Natural killer cell treated with Interleukin-12 subunit alpha and Interleukin-12 subunit beta and Interleukin-15 and Interleukin-18, amount 100 ng/mL, for 72 hours (primary cell): ENCODE results near the gene PLXDC1. TPM values are rescaled to one million over a fixed set of nuclear protein-coding genes. Genes with fewer than 3 reads are reported as not detected.

ENCODE experiments used
- ATAC-seq, 2 donors: fragments of 150-1000 bp; cut with Tn5 transposase in 1 of 2; sonication (Bioruptor Pico), chemical (Tn5 transposase) in 1 of 2; 2 replicates each; pipeline ENCODE4 v1.10.0; 2021
- DNase-seq: peaks from one replicate; pipeline ENCODE4 v3.0.0; 2022; ENCODE audit warnings: low spot score
- H3K27ac Mint-ChIP-seq, 2 donors: 1 replicate in 1 of 2; 2 replicates in 1 of 2; pipeline ENCODE4 v1.8.0; 2022; ENCODE audit warnings: mixed read lengths in 2 of 2, mild to moderate bottlenecking in 1 of 2, moderate library complexity in 1 of 2
- H3K27me3 Mint-ChIP-seq, 2 donors: 1 replicate in 1 of 2; 2 replicates in 1 of 2; pipeline ENCODE4 v1.8.0; 2022; ENCODE audit warnings: mixed read lengths in 2 of 2
- H3K36me3 Mint-ChIP-seq: one replicate; pipeline ENCODE4 v1.8.0; 2022; ENCODE audit warnings: mixed read lengths
- H3K4me1 Mint-ChIP-seq, 2 donors: 1 replicate in 1 of 2; 2 replicates in 1 of 2; pipeline ENCODE4 v1.8.0; 2022; ENCODE audit warnings: low read depth in 2 of 2, mixed read lengths in 2 of 2, mild to moderate bottlenecking in 1 of 2
- H3K4me3 Mint-ChIP-seq: one replicate; pipeline ENCODE4 v1.8.0; 2022; ENCODE audit warnings: mixed read lengths
- H3K9me3 Mint-ChIP-seq: 2 replicates; pipeline ENCODE4 v1.8.0; 2022; ENCODE audit warnings: mixed read lengths
- total RNA-seq, 2 donors: library from RNA; stranded (reverse); gene quantifications; one replicate each; pipeline ENCODE4 v1.2.3, GENCODE V29; 2022

Gene PLXDC1
- total RNA-seq, 2 donors from 2014 or later, result 0.43 TPM; not detected in 1

DNA sequence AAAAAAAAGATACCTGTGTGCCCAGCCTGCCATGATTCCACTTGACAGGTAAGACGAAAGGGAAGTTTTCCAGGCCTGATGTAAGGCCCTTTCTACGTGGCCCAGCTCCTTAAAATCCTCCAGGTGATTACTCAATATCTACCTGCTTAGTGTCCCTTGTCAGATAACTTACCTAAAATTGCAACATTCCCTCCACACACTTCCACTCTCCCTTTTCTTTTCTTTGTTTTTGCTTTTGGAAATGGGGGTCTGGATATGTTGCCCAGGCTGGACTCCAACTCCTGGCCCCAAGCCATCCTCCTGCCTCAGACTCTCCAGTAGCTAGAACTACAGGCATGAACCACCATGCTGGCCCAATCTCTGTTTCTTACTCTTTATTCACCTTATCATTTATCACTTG lies 7.2 kb upstream of the PLXDC1 start:
- ATAC-seq, result no peak
- Mint-ChIP-seq H3K27me3 (peaks cover 0 to 6% of the 10 kb centered on the region in 2 donors), H3K9me3 (no peaks in the 10 kb centered on the region), H3K4me1 (peaks cover 10 to 11% of the 10 kb centered on the region in 2 donors), H3K36me3 (no peaks in the 10 kb centered on the region), H3K4me3 (no peak overlapping the region), H3K27ac (no peak overlapping the region)
- DNase-seq, result no peak

DNA sequence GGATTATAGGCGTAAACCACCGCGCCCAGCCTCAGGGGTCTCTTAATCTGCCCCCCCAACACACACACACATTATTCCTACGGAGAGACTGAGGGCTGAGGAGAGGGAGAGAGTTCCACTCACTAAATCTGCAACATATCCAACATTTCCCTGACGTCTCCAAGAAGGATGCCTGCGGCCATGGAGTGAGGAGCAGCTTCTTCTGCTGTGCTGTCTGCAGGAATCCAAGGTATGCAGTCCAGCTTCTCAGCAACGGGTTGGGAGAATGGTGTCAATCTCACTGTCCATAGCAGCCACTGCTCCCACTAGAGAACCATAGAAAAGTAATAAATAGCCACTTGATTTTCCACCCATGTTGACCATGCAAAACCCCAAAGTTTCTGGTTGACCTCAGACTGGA lies 5.1 kb upstream of the PLXDC1 start:
- Mint-ChIP-seq H3K9me3 (no peaks in the 10 kb centered on the region), H3K4me3 (no peak overlapping the region), H3K36me3 (no peaks in the 10 kb centered on the region), H3K27ac (no peak overlapping the region), H3K27me3 (peaks cover 0 to 6% of the 10 kb centered on the region in 2 donors), H3K4me1 (peaks cover 22 to 29% of the 10 kb centered on the region in 2 donors)
- ATAC-seq (no peak), DNase-seq (no peak)

DNA sequence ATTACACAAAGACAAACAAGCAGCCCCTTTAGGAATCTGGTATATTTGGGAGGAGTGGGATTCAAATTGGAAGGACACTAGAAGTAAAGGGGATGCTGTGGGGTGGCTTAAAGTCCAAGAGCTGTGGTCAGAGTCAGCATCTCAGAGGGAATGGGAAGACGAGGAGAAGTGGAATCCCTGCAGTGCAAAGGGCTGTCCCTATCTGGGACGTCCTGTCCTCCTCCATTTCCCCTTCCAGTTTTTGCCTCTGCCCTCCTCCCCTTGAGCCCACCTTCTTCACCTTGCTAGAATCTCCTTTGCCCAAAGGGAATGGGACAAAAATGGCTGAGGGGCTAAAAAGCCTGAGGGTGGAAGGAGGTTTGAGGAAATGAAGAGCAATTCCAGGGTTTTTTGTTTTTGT lies 4.2 kb upstream of the PLXDC1 start:
- Mint-ChIP-seq H3K27me3 (peaks cover 0 to 6% of the 10 kb centered on the region in 2 donors), H3K4me3 (no peak overlapping the region), H3K9me3 (no peaks in the 10 kb centered on the region), H3K4me1 (peaks cover 22 to 29% of the 10 kb centered on the region in 2 donors), H3K36me3 (no peaks in the 10 kb centered on the region), H3K27ac (no peak overlapping the region)
- ATAC-seq (no peak), DNase-seq (no peak)

DNA sequence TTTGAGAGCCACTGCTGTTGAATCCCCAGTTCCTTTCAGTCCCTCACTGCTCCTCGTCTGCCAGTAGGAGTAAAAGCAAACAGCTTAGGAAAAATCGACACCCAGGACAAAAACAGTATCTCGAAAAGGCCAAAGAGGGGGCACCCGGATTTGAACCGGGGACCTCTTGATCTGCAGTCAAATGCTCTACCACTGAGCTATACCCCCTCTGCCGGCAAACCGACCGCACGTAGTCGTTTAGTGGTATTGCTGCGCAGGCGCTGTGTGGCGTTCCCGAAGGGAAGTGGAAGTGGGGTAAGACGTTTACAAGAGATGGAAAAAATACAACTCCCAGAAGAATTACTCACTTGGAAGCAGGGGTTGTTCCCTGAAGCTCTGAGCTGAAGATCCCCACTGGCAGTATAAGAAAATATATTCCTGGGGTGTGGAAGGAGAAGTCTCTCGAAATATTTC lies 2.2 kb upstream of the PLXDC1 start:
- H3K4me1 Mint-ChIP-seq, result peaks cover 22 to 38% of the 10 kb centered on the region in 2 donors
- peaks cover 0 to 20% of the 10 kb centered on the region in 2 donors for H3K27me3 Mint-ChIP-seq
- no peaks in the 10 kb centered on the region for H3K9me3 Mint-ChIP-seq
- ATAC-seq (peak; percentile 76 to 83), DNase-seq (peak; percentile 94)
- no peaks in the 10 kb centered on the region for H3K36me3 Mint-ChIP-seq
- peak overlapping the region; percentile 96 for H3K4me3 Mint-ChIP-seq
- H3K27ac Mint-ChIP-seq, result peak overlapping the region; percentile 99 to 100

DNA sequence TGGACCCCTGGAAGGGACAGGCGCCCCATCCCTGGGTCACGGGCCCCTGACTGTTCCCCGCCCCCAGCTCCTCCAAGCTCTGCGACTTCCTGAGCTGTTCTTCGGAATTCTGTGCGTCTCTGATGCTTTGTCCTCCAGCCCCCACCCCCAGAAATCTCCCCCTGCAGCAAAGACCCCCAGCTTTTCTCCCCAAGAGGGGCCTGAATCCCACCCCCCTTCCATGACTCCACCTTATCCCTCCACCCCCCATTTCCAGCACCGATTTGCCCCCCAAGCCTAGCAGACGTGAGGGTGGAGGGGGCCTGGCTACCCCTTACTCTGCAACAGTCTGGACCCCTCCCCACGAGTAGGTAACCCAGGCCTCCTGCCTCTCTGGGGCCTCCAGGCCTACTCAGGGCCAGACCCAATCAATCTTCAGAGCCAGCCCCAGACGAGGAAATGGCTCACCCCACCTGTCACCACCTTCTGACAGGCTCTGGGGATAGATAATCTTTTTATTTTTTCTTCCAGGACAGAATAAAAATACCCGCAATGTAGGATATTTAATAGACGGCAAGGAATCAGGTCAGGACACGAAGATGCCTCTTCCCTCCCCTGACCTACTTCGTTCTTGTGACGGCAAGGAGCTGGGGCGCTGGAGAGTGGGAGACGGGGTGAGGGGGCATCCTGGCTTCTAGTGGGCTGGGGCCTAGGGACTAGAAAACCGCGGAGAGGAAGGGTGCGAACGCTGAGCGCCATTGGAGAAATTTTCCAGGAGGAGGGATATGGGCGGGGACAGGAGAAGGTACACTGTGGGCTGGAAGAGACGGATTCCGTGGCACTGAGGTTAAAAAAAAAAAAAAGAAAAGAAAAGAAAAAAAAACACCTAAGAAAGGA lies 744 bp upstream of the PLXDC1 start:
- no peaks in the 10 kb centered on the region for H3K9me3 Mint-ChIP-seq
- no peaks in the 10 kb centered on the region for H3K36me3 Mint-ChIP-seq
- peaks cover 22 to 38% of the 10 kb centered on the region in 2 donors for H3K4me1 Mint-ChIP-seq
- no peak for ATAC-seq
- DNase-seq, result no peak
- H3K27ac Mint-ChIP-seq, result peak overlapping the region; percentile 99 to 100
- peaks cover 3 to 20% of the 10 kb centered on the region in 2 donors for H3K27me3 Mint-ChIP-seq
- peak overlapping the region; percentile 96 for H3K4me3 Mint-ChIP-seq

DNA sequence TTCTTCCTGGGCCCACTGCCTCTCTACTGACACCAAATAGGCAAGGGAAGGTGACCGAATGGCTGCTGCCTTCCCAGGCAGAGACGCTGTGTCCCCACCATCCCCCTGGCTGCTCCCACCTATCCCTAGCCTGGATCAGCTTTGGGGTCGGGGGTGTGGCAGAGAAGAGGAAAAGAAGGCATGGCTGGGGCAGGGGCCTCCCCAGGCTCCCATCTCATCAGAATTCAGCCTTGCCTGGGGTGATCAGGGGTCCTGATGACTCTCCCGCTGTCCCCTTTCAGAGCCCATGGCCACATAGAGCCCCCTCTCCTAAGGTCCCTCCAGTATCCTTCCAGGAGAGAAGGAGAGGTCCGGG lies 665 bp downstream of the PLXDC1 start:
- Mint-ChIP-seq H3K27ac (no peak overlapping the region), H3K9me3 (no peaks in the 10 kb centered on the region), H3K4me3 (peak overlapping the region; percentile 30), H3K4me1 (peaks cover 22 to 38% of the 10 kb centered on the region in 2 donors), H3K36me3 (no peaks in the 10 kb centered on the region), H3K27me3 (peaks cover 3 to 20% of the 10 kb centered on the region in 2 donors)
- ATAC-seq (no peak), DNase-seq (no peak)

DNA sequence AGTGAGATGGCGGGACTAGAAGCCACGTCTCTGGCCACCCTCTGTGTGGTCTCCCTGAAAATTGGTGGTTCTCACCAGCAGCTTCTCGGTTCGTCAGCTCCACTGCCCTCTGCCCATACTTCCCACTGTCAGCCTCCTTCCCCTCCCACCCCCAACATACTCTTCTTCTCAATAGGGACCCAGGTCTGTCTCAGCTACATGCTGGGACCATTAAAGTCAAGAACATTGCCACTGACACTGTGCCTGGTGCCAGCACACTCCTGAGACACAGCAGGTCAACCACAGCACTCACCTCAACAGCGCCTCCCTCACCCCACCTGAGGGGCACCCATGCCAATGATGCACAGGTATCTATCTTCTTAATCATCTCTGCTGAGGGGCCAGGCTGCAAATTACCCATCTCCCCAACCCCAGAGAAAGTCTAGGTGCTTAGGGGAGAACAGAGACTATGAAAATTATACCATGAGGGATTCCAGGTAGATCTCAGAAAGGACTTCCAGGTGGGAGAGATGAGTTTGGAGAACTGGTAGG lies 1.3 kb downstream of the PLXDC1 start:
- peaks cover 22 to 38% of the 10 kb centered on the region in 2 donors for H3K4me1 Mint-ChIP-seq
- H3K27ac Mint-ChIP-seq, result peak overlapping the region in 1 of 2 donors; percentile 10
- no peaks in the 10 kb centered on the region for H3K36me3 Mint-ChIP-seq
- peak overlapping the region; percentile 30 for H3K4me3 Mint-ChIP-seq
- H3K27me3 Mint-ChIP-seq, result peaks cover 3 to 20% of the 10 kb centered on the region in 2 donors
- ATAC-seq, result no peak
- no peak for DNase-seq
- no peaks in the 10 kb centered on the region for H3K9me3 Mint-ChIP-seq

DNA sequence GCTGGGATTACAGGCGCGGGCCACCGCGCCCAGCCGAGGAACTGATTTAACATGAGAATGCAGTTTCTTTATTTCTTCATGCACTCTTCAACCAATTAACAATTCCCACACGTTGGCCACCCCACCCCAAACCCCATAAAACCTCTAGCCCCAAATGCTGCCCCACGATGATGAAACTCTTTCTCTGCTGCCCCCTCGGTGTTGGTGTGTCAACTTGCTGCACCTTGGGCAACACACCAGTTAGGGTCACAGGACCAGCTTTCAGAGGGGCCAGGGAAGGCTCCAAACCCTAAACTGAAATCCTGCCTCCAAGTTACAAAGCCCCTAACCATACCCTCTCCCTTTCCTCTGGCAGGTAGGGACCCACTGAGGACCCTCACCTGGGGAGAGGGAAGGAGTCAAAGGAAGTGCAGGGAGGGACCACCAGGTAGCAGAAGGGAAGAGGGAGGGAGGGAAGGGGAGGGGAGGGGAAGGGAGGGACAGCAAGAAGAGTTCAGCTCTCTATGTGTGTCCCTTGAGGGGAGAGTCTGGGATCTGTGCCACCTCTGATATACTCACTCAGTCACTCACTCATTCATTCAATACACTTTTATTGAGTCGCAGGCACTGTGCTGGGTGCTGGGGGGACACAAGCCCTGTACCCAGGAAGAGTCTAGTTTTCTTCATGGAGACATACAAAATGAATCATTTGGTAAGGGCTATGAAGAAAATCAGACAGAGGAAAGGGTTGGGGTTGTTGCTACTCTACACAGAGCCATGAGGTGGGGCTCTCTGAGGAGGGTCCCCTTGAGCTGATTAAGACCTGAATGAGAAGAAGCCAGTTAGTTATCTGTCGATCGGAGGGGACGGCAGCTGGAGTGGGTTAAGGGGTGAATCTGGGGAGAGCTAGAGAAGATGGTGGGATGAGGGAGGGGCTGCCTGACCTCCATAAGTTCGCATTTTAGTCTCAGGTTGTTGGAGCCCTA lies 3.9 kb downstream of the PLXDC1 start:
- no peaks in the 10 kb centered on the region for H3K9me3 Mint-ChIP-seq
- no peak overlapping the region for H3K27ac Mint-ChIP-seq
- H3K27me3 Mint-ChIP-seq, result peaks cover 3 to 14% of the 10 kb centered on the region in 2 donors

DNA sequence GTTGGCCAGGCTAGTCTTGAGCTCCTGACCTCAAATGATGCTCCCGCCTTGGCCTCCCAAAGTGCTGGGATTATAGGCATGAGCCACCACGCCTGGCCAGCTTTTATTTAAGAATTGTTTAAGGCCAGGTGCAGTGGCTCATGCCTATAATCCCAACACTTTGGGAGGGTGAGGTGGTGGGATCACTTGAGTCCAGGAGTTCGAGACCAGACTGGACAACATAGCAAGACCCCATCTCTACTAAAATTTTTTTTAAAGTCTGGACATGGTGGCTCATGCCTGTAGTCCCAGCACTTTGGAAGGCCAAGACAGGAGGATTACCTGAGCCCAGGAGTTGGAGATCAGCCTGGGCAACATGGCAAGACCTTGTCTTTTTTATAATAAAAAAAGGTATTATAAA lies 5.2 kb downstream of the PLXDC1 start:
- no peak for ATAC-seq
- Mint-ChIP-seq H3K4me3 (no peak overlapping the region), H3K4me1 (peaks cover 0 to 9% of the 10 kb centered on the region in 2 donors), H3K27me3 (peaks cover 3 to 14% of the 10 kb centered on the region in 2 donors), H3K9me3 (no peaks in the 10 kb centered on the region), H3K27ac (no peak overlapping the region), H3K36me3 (no peaks in the 10 kb centered on the region)
- DNase-seq, result no peak

More for the DNA sequence above, 3.9 kb downstream of the PLXDC1 start:
- Mint-ChIP-seq H3K36me3 (no peaks in the 10 kb centered on the region), H3K4me3 (no peak overlapping the region), H3K4me1 (peaks cover under 1 to 17% of the 10 kb centered on the region in 2 donors)
- DNase-seq (no peak), ATAC-seq (no peak)

DNA sequence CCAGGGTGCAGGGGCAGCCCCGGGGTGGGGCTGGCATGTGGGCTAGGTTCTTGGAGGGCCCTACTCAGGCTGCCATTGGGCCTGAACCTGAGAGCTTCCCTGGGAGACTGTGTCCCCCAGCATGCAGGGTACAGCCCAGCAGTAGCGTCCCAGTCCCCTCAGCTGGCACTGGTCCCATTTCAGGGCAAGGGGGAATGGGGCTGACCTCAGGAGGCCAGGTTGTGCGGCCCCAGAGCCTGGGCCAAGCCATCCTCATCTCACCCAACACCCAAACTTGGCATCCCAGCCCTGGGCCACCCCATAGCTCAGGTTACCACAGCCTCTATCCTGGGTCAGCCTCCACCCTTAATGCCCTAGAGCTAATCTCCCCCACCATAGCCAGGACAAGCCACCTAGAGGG lies 6.3 kb downstream of the PLXDC1 start:
- Mint-ChIP-seq H3K36me3 (no peaks in the 10 kb centered on the region), H3K27ac (no peak overlapping the region), H3K27me3 (peaks cover 3 to 9% of the 10 kb centered on the region in 2 donors), H3K4me3 (no peak overlapping the region), H3K9me3 (no peaks in the 10 kb centered on the region), H3K4me1 (peaks cover 0 to 5% of the 10 kb centered on the region in 2 donors)
- DNase-seq (no peak), ATAC-seq (peak in 1 of 2 donors; percentile 34)

DNA sequence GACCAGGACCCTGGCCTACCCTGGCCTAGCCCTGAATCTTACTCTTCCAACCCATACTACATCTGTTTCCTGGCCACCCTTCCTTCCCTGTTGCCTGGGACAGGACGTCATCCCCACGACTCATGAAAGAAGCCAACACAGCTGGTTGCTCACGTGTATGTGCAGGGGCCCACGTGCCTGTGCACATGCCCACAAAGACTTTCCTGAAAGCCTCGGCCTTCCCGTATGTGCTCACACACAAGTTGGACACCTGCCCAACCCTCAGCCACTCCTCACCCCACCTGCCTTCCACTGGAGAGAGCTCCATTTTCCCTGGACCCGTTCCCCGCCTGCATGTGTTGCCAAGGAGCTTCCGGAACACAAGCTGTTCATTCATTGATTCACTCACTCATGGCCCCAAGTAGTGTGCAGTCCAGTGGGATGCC lies 7.0 kb downstream of the PLXDC1 start:
- Mint-ChIP-seq H3K9me3 (no peaks in the 10 kb centered on the region), H3K36me3 (no peaks in the 10 kb centered on the region), H3K4me1 (no peaks in the 10 kb centered on the region), H3K27me3 (peaks cover 2 to 3% of the 10 kb centered on the region in 2 donors), H3K4me3 (no peak overlapping the region), H3K27ac (no peak overlapping the region)
- ATAC-seq (no peak), DNase-seq (no peak)

DNA sequence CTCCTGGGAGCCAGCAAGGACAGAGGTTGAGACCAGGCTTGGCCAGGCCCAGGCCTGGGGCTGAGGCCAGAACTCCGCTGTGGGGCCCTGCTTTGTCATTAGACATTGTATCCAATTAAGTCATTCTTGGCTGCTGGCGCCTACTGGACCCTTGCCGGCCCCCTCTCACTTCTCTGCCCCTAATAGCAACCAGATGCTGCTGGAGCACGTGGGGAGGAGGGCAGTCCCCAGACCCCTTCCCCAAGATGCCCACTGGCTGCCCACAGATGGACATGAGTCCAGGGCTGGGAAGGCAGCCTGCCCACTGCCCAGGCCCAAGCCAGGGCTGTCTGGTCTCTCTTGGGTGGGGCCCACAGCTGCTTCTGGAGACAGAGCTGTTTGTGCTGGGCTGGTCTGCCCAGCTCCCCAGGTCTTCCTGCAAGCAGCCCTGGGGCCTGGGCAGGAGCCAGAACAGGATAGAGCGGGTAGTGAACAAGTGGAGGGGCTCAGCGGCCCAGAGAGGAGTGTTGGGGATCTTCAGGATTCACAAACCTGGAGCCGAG lies 7.8 kb downstream of the PLXDC1 start:
- no peaks in the 10 kb centered on the region for H3K36me3 Mint-ChIP-seq
- no peak overlapping the region for H3K4me3 Mint-ChIP-seq
- H3K27ac Mint-ChIP-seq, result no peak overlapping the region

More for the DNA sequence above, 7.8 kb downstream of the PLXDC1 start:
- Mint-ChIP-seq H3K9me3 (no peaks in the 10 kb centered on the region), H3K27me3 (peaks cover 0 to 3% of the 10 kb centered on the region in 2 donors), H3K4me1 (no peaks in the 10 kb centered on the region)
- no peak for DNase-seq
- peak in 1 of 2 donors; percentile 35 for ATAC-seq
